GM12891 (cell line): Measurements from ENCODE around the gene YY1.

Source experiments
- POLR2A ChIP-seq: IDR thresholded peaks from 2 replicates; pipeline ENCODE4 v1.6.1; 2011; ENCODE audit warnings: low read depth, low read length, control low read depth
- POLR2AphosphoS5 ChIP-seq: IDR thresholded peaks from 2 replicates; pipeline ENCODE4 v1.6.1; 2011; ENCODE audit warnings: low read depth, low read length, control low read depth
- TAF1 ChIP-seq: IDR thresholded peaks from 2 replicates; pipeline ENCODE4 v1.6.1; 2011; ENCODE audit warnings: low read depth, low read length, control low read depth

DNA sequence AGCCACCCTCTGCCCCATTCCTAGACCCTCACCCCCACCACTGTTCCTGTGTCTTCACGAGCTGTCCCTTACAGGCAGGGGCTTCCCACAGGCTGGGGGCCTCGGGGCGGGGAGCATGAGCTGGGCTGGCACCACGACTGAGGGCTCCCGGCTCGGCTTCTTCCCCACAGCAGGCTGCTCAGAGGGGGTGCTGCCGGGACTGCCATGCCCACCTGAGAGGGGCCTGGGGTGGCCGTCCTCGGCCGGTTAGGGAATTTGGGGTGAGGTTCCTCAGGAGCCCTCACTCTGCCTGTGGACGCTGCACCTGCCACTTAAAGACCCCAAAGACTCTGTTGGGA lies 91.0 kb downstream of the YY1 start:
- no peak for TF ChIP-seq TAF1
- no peak for TF ChIP-seq POLR2AphosphoS5
- TF ChIP-seq POLR2A, result no peak
